Upper lobe of left lung (tissue), 6 donors: Measurements from ENCODE around the gene SELENOI. TPM values are rescaled to one million over a fixed set of nuclear protein-coding genes. Genes with fewer than 3 reads are reported as not detected.
"Not testable (repeated sequence)": the region's sequence is repeated elsewhere in the genome, so short reads cannot be mapped to it uniquely, and the experiment has no call there.

Experiments used
- ATAC-seq, 2 donors: fragments of 200-7000 bp; cut with Tn5 transposase; one replicate each; pipeline ENCODE4 v1.9.1; 2022; ENCODE audit warnings: mild to moderate bottlenecking in 2 of 2, moderate library complexity in 2 of 2; ENCODE audit not compliant: low FRiP score in 2 of 2
- DNase-seq, 2 donors: peaks; one replicate each; pipeline ENCODE4 v3.0.0-alpha.2; 2019 to 2020
- H3K27ac ChIP-seq, 4 donors: fragments of 200-600 bp; sonication (generic); one replicate each; pipeline ENCODE4 v1.5.1; 2016 to 2019
- H3K27me3 ChIP-seq, 4 donors: fragments of 200-600 bp; sonication (generic); one replicate each; pipeline ENCODE4 v1.5.1; 2017 to 2019
- H3K36me3 ChIP-seq, 4 donors: fragments of 200-600 bp; sonication (generic); one replicate each; pipeline ENCODE4 v1.5.1; 2016 to 2019
- H3K4me1 ChIP-seq, 4 donors: fragments of 200-600 bp; sonication (generic); one replicate each; pipeline ENCODE4 v1.5.1; 2018 to 2019
- H3K4me3 ChIP-seq, 4 donors: fragments of 200-600 bp; sonication (generic); one replicate each; pipeline ENCODE4 v1.5.1; 2017 to 2019; ENCODE audit warnings: mild to moderate bottlenecking in 2 of 4, moderate library complexity in 1 of 4
- H3K9me3 ChIP-seq, 4 donors: fragments of 200-600 bp; sonication (generic); one replicate each; pipeline ENCODE4 v1.5.1; 2018 to 2019
- CTCF ChIP-seq, 6 experiments: fragments of 450-650 bp in 4 of 6; fragments of 200-600 bp in 2 of 6; sonication (generic) in 2 of 6; IDR thresholded peaks; one replicate each; pipeline ENCODE4 v1.5.1; 2016 to 2019; ENCODE audit warnings: antibody characterized with exemption in 6 of 6
- EP300 ChIP-seq, 4 donors: sonication (generic); formaldehyde crosslinking; IDR thresholded peaks; one replicate each; pipeline ENCODE4 v1.5.1; 2017; ENCODE audit warnings: antibody characterized with exemption in 4 of 4, control low read depth in 2 of 4
- POLR2A ChIP-seq, 4 donors: fragments of 450-650 bp; IDR thresholded peaks; one replicate each; pipeline ENCODE4 v1.5.1; 2016 to 2017; ENCODE audit warnings: antibody characterized with exemption in 4 of 4, mild to moderate bottlenecking in 2 of 4
- POLR2AphosphoS5 ChIP-seq, 2 donors: sonication (generic); formaldehyde crosslinking; IDR thresholded peaks; one replicate each; pipeline ENCODE4 v1.5.1; 2017; ENCODE audit warnings: antibody characterized with exemption in 2 of 2
- WGBS, 2 donors: methylation state at CpG; one replicate each; pipeline ENCODE4 v1.1.5; 2017 to 2018; 5-methylcytosine and 5-hydroxymethylcytosine counted together
- total RNA-seq, 6 donors: library from RNA; depleted of rRNA in 4 of 6; stranded (reverse); fragments of >200 nt in 4 of 6; gene quantifications; one replicate each; pipeline versions ENCODE4 v1.1.0 to v1.2.1, GENCODE V29; 2016 to 2021
- donor health status: DM: no; HTN: no; CAD: no; lungs with moderate emphysema.
- donor health status: DM: no; HTN: yes; CAD: no; lungs with severe emphysema.

Gene SELENOI
- total RNA-seq, 6 donors from 2014 or later: 6.8 to 21.6 (median 17.2) TPM

GRCh38 chr2:26325851-26326250, 20.1 kb upstream of the SELENOI start:
- Histone ChIP-seq H3K4me1 (peaks cover 0 to 2% (median 1%) of the 10 kb centered on the region in 4 donors), H3K4me3 (no peak overlapping the region), H3K36me3 (no peaks in the 10 kb centered on the region), H3K27me3 (no peaks in the 10 kb centered on the region), H3K27ac (no peak overlapping the region), H3K9me3 (no peaks in the 10 kb centered on the region)
- no peak for TF ChIP-seq CTCF (IDR thresholded peaks at IDR 0.05)
- TF ChIP-seq POLR2AphosphoS5 (IDR thresholded peaks at IDR 0.05): no peak
- no peak for TF ChIP-seq EP300 (IDR thresholded peaks at IDR 0.05)
- TF ChIP-seq POLR2A (IDR thresholded peaks at IDR 0.05): no peak
- 68 to 72% methylated on average over 4 of the region's 4 CpGs for WGBS, 2 donors
- no peak for ATAC-seq
- no peak for DNase-seq

GRCh38 chr2:26326514-26326913, 19.4 kb upstream of the SELENOI start:
- WGBS, 2 donors: 73 to 77% methylated on average over 1 of the region's 1 CpG
- DNase-seq (no peak), ATAC-seq (no peak)
- Histone ChIP-seq H3K36me3 (no peaks in the 10 kb centered on the region), H3K9me3 (no peaks in the 10 kb centered on the region), H3K4me3 (no peak overlapping the region), H3K27ac (no peak overlapping the region), H3K27me3 (no peaks in the 10 kb centered on the region), H3K4me1 (peaks cover 0 to 2% (median 1%) of the 10 kb centered on the region in 4 donors)
- TF ChIP-seq POLR2AphosphoS5 (IDR thresholded peaks at IDR 0.05): no peak
- TF ChIP-seq EP300 (IDR thresholded peaks at IDR 0.05): no peak
- no peak for TF ChIP-seq CTCF (IDR thresholded peaks at IDR 0.05)
- TF ChIP-seq POLR2A (IDR thresholded peaks at IDR 0.05): no peak

GRCh38 chr2:26327291-26328272, 18.4 kb upstream of the SELENOI start:
- ATAC-seq (no peak), DNase-seq (no peak)
- Histone ChIP-seq H3K4me3 (no peak overlapping the region), H3K36me3 (no peaks in the 10 kb centered on the region), H3K9me3 (no peaks in the 10 kb centered on the region), H3K27ac (no peak overlapping the region), H3K27me3 (no peaks in the 10 kb centered on the region), H3K4me1 (peaks cover 0 to 2% (median 1%) of the 10 kb centered on the region in 4 donors)
- 37 to 50% methylated on average over 5 of the region's 5 CpGs for WGBS, 2 donors
- TF ChIP-seq POLR2A (IDR thresholded peaks at IDR 0.05) (no peak), EP300 (IDR thresholded peaks at IDR 0.05) (no peak), POLR2AphosphoS5 (IDR thresholded peaks at IDR 0.05) (no peak), CTCF (IDR thresholded peaks at IDR 0.05) (no peak)

GRCh38 chr2:26329083-26329482, 16.9 kb upstream of the SELENOI start:
- H3K9me3 ChIP-seq, H3K4me3 ChIP-seq, H3K27ac ChIP-seq, H3K36me3 ChIP-seq, ATAC-seq, DNase-seq, H3K4me1 ChIP-seq, H3K27me3 ChIP-seq: not testable (repeated sequence)
- 92 to 93% methylated on average over 4 of the region's 4 CpGs for WGBS, 2 donors

- Histone ChIP-seq H3K36me3 (no peaks in the 10 kb centered on the region), H3K27me3 (no peaks in the 10 kb centered on the region), H3K9me3 (no peaks in the 10 kb centered on the region), H3K4me3 (no peak overlapping the region), H3K4me1 (peaks cover 0 to 2% (median 1%) of the 10 kb centered on the region in 4 donors), H3K27ac (no peak overlapping the region)
- DNase-seq: peak; percentile 93 to 97
- peak; percentile 91 to 97 for ATAC-seq
- WGBS, 2 donors: 1 to 2% methylated on average over 7 of the region's 7 CpGs
- no peak for TF ChIP-seq POLR2A (IDR thresholded peaks at IDR 0.05)
- TF ChIP-seq CTCF (IDR thresholded peaks at IDR 0.05): peak; percentile 71 to 87 (median 82)
Observed at GRCh38 chr2:26330114-26330549, 15.8 kb upstream of the SELENOI start.
